Neural progenitor cell (in vitro differentiated cells): ENCODE results near the gene FNIP1. TPM values are rescaled to one million over a fixed set of nuclear protein-coding genes. Genes with fewer than 3 reads are reported as not detected.

Experiments used
- DNase-seq: peaks from one replicate; pipeline ENCODE4 v3.0.0-alpha.2; 2016; ENCODE audit warnings: low spot score
- H2AFZ ChIP-seq: fragments of 200-600 bp; sonication (generic); replicated peaks from 2 replicates; pipeline ENCODE4 v1.6.1; 2016; ENCODE audit warnings: antibody characterized with exemption
- H3F3A ChIP-seq: fragments of 200-600 bp; sonication (generic); 2 replicates; pipeline ENCODE4 v1.6.1; 2016; ENCODE audit warnings: antibody characterized with exemption, low read depth
- H3K27ac ChIP-seq: fragments of 200-600 bp; sonication (generic); 2 replicates; pipeline ENCODE4 v1.5.1; 2016; ENCODE audit warnings: mild to moderate bottlenecking
- H3K27me3 ChIP-seq: fragments of 200-600 bp; sonication (generic); 2 replicates; pipeline ENCODE4 v1.6.1; 2016; ENCODE audit warnings: mild to moderate bottlenecking, moderate library complexity
- H3K36me3 ChIP-seq: fragments of 200-600 bp; sonication (generic); 2 replicates; pipeline ENCODE4 v1.5.1; 2016
- H3K4me1 ChIP-seq: fragments of 200-600 bp; sonication (generic); 2 replicates; pipeline ENCODE4 v1.6.1; 2016; ENCODE audit warnings: mixed run types
- H3K4me2 ChIP-seq: fragments of 200-600 bp; sonication (generic); 2 replicates; pipeline ENCODE4 v1.6.1; 2016
- H3K4me3 ChIP-seq: fragments of 200-600 bp; sonication (generic); 2 replicates; pipeline ENCODE4 v1.5.1; 2016
- H3K79me2 ChIP-seq: fragments of 200-600 bp; sonication (generic); 2 replicates; pipeline ENCODE4 v1.6.1; 2016; ENCODE audit warnings: low read depth
- H3K9ac ChIP-seq: fragments of 200-600 bp; sonication (generic); 2 replicates; pipeline ENCODE4 v1.6.1; 2016
- H3K9me3 ChIP-seq: fragments of 200-600 bp; sonication (generic); 2 replicates; pipeline ENCODE4 v1.5.1; 2016; ENCODE audit warnings: low read depth
- H4K20me1 ChIP-seq: fragments of 200-600 bp; sonication (generic); 2 replicates; pipeline ENCODE4 v1.6.1; 2016; ENCODE audit warnings: low read depth
- H3K27ac Mint-ChIP-seq: 3 replicates; pipeline ENCODE4 v1.8.0; 2021; ENCODE audit warnings: mixed read lengths
- H3K27me3 Mint-ChIP-seq: 2 replicates; pipeline ENCODE4 v1.8.0; 2022; ENCODE audit warnings: low read depth, mild to moderate bottlenecking, inconsistent platforms, moderate library complexity, mixed read lengths; ENCODE audit not compliant: insufficient read depth
- H3K36me3 Mint-ChIP-seq: 3 replicates; pipeline ENCODE4 v1.8.0; 2021; ENCODE audit warnings: mixed read lengths
- H3K4me1 Mint-ChIP-seq: 3 replicates; pipeline ENCODE4 v1.8.0; 2021; ENCODE audit warnings: mixed read lengths
- H3K4me3 Mint-ChIP-seq: 3 replicates; pipeline ENCODE4 v1.8.0; 2021; ENCODE audit warnings: mild to moderate bottlenecking, moderate library complexity, mixed read lengths
- H3K9me3 Mint-ChIP-seq: 3 replicates; pipeline ENCODE4 v1.8.0; 2020; ENCODE audit warnings: mixed read lengths
- CTCF ChIP-seq: fragments of 200-600 bp; sonication (generic); IDR thresholded peaks from 2 replicates; pipeline ENCODE4 v1.5.1; 2017; ENCODE audit warnings: antibody characterized with exemption, mild to moderate bottlenecking
- EZH2 ChIP-seq: fragments of 200-600 bp; sonication (generic); IDR thresholded peaks from 2 replicates; pipeline ENCODE4 v1.6.1; 2017; ENCODE audit warnings: antibody characterized with exemption, mild to moderate bottlenecking, moderate library complexity
- EZH2phosphoT487 ChIP-seq: fragments of 200-600 bp; sonication (generic); IDR thresholded peaks from 2 replicates; pipeline ENCODE4 v1.6.1; 2017; ENCODE audit warnings: antibody characterized with exemption
- total RNA-seq: library from RNA; depleted of rRNA; stranded (reverse); fragments of >200 nt; gene quantifications from 2 replicates; pipeline ENCODE4 v1.2.3, GENCODE V29; 2015; ENCODE audit warnings: low replicate concordance

Gene FNIP1
- total RNA-seq, 1 donor from 2014 or later, result 44.4 TPM

- no peak overlapping the region for H3K4me2 ChIP-seq
- no peak overlapping the region for H3K4me3 ChIP-seq
- TF ChIP-seq EZH2 (no peak), EZH2phosphoT487 (no peak)
- peaks cover 4% of the 10 kb centered on the region for H3K4me1 ChIP-seq
- DNase-seq, result no peak
- no peaks in the 10 kb centered on the region for H3F3A ChIP-seq
- Mint-ChIP-seq H3K9me3 (peaks cover 6% of the 10 kb centered on the region), H3K27me3 (no peaks in the 10 kb centered on the region), H3K4me1 (no peaks in the 10 kb centered on the region), H3K27ac (no peak overlapping the region), H3K36me3 (peaks cover 9% of the 10 kb centered on the region), H3K4me3 (no peak overlapping the region)
- H3K9me3 ChIP-seq, result no peaks in the 10 kb centered on the region
- no peak overlapping the region for H2AFZ ChIP-seq
- no peak overlapping the region for H3K27ac ChIP-seq
- H3K9ac ChIP-seq, result no peak overlapping the region
- no peaks in the 10 kb centered on the region for H3K36me3 ChIP-seq
- H4K20me1 ChIP-seq, result peaks cover 3% of the 10 kb centered on the region
- H3K27me3 ChIP-seq, result no peaks in the 10 kb centered on the region
- peaks cover 75% of the 10 kb centered on the region for H3K79me2 ChIP-seq
Observed at GRCh38 chr5:131609774-131610173, 187.0 kb downstream of the FNIP1 start.

- no peak overlapping the region for H3K9ac ChIP-seq
- no peak overlapping the region for H3K27ac ChIP-seq
- DNase-seq, result no peak
- no peak overlapping the region for H2AFZ ChIP-seq
- Mint-ChIP-seq H3K27ac (no peak overlapping the region), H3K27me3 (no peaks in the 10 kb centered on the region), H3K4me1 (no peaks in the 10 kb centered on the region), H3K9me3 (peaks cover 1% of the 10 kb centered on the region), H3K36me3 (peaks cover 8% of the 10 kb centered on the region), H3K4me3 (no peak overlapping the region)
- peaks cover 73% of the 10 kb centered on the region for H3K79me2 ChIP-seq
- H3K27me3 ChIP-seq, result no peaks in the 10 kb centered on the region
- peaks cover 3% of the 10 kb centered on the region for H4K20me1 ChIP-seq
- peaks cover 4% of the 10 kb centered on the region for H3K4me1 ChIP-seq
- H3K9me3 ChIP-seq, result no peaks in the 10 kb centered on the region
- no peaks in the 10 kb centered on the region for H3K36me3 ChIP-seq
- H3K4me3 ChIP-seq, result no peak overlapping the region
- H3F3A ChIP-seq, result no peaks in the 10 kb centered on the region
- no peak overlapping the region for H3K4me2 ChIP-seq
- no peak for TF ChIP-seq EZH2
- no peak for TF ChIP-seq CTCF
- TF ChIP-seq EZH2phosphoT487, result no peak
Observed at GRCh38 chr5:131608597-131608996, 188.2 kb downstream of the FNIP1 start.

GRCh38 chr5:131607903-131608540 lies 188.8 kb downstream of the FNIP1 start:
- no peak for DNase-seq
- Histone ChIP-seq H3K36me3 (no peaks in the 10 kb centered on the region), H3K4me2 (no peak overlapping the region), H3K79me2 (peaks cover 67% of the 10 kb centered on the region), H3K4me1 (peaks cover 4% of the 10 kb centered on the region), H2AFZ (no peak overlapping the region), H3K27ac (no peak overlapping the region), H3K9ac (no peak overlapping the region), H3K9me3 (no peaks in the 10 kb centered on the region), H3K4me3 (no peak overlapping the region), H3F3A (no peaks in the 10 kb centered on the region), H3K27me3 (no peaks in the 10 kb centered on the region), H4K20me1 (peaks cover 3% of the 10 kb centered on the region)
- peaks cover 7% of the 10 kb centered on the region for H3K36me3 Mint-ChIP-seq
- no peaks in the 10 kb centered on the region for H3K27me3 Mint-ChIP-seq
- no peak overlapping the region for H3K27ac Mint-ChIP-seq
- H3K4me1 Mint-ChIP-seq, result no peaks in the 10 kb centered on the region
- no peak overlapping the region for H3K4me3 Mint-ChIP-seq
- TF ChIP-seq EZH2phosphoT487, result no peak
- no peak for TF ChIP-seq CTCF
- no peak for TF ChIP-seq EZH2
- H3K9me3 Mint-ChIP-seq, result no peaks in the 10 kb centered on the region

- Histone ChIP-seq H3K4me3 (no peak overlapping the region), H2AFZ (no peak overlapping the region), H3K4me1 (peaks cover 4% of the 10 kb centered on the region), H3K27me3 (no peaks in the 10 kb centered on the region), H3K36me3 (no peaks in the 10 kb centered on the region), H3K27ac (no peak overlapping the region), H3F3A (no peaks in the 10 kb centered on the region), H3K9ac (no peak overlapping the region), H3K9me3 (no peaks in the 10 kb centered on the region), H3K79me2 (peaks cover 61% of the 10 kb centered on the region), H3K4me2 (no peak overlapping the region), H4K20me1 (peaks cover 3% of the 10 kb centered on the region)
- no peak overlapping the region for H3K27ac Mint-ChIP-seq
- no peak overlapping the region for H3K4me3 Mint-ChIP-seq
- H3K4me1 Mint-ChIP-seq, result no peaks in the 10 kb centered on the region
- H3K27me3 Mint-ChIP-seq, result peaks cover 2% of the 10 kb centered on the region
- peaks cover 7% of the 10 kb centered on the region for H3K36me3 Mint-ChIP-seq
- DNase-seq, result no peak
- TF ChIP-seq EZH2 (no peak), EZH2phosphoT487 (no peak), CTCF (no peak)
- H3K9me3 Mint-ChIP-seq, result no peaks in the 10 kb centered on the region
Observed at GRCh38 chr5:131607418-131607817, 189.4 kb downstream of the FNIP1 start.
